Measurements from ENCODE around the gene DLX4. TPM values are rescaled to one million over a fixed set of nuclear protein-coding genes. Genes with fewer than 3 reads are reported as not detected.

The DLX4 gene
- total and polyA plus RNA-seq, 10 of the 15 experiments (the other 5 are each of a cell fraction or from before 2014, with no cell fraction given): 0.05 to 0.29 (median 0.15) TPM

DNA sequence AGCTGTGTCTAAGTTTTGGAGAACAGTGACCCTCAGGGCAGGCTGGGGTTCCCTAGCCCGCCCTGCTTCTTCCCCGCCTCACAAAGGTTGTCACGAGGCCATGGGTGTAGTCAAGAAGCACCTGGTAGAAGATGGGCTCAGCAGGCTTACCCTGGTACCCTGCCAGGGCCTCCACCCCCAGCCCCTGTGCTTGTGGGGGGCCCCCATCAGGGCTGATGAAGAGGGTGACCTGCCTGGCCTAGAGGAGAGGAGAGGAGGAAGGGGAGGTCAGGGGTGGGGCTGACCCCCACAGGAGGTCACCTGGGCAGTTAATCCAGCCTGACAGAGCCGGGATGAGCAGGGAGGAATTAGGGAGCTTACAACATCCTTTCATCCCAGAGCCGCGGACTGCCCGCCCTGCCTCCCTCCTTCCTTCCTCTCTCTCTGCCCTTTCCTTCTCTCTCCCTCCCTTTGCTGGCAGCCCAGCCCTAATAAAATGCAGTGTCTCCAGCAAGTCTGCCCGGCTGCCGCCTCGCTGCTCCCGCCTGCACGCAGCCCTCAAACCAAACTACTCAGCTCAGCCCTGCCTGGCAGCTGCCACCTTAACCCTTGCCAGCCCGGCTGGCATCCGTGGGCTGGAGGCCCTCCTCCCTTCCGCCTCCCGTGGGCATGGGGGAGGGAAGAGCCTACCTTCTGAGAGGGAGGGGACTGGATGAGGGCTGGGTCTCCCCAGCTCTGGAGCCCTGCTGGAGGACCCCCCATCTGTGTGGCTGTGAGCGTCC is 18.9 kb downstream of the DLX4 start:
- DNase-seq (ENCODE audit: low read depth, low spot score): no peak
- ATAC-seq: no peak
- ChIA-PET RAD21 (ENCODE audit: unreplicated experiment) (interaction anchor here (1.1 to 1.9 kb wide), 2 partner anchors 10 to 100 kb away, joined by 5 to 7 read pairs; no protein-coding TSS in a partner anchor), CTCF (interaction anchor here (0.7 to 3.3 kb wide), 3 partner anchors 10 to 36 kb away, joined by 4 to 14 read pairs (median 6); no protein-coding TSS in a partner anchor), SMC1A (ENCODE audit: uncharacterized antibody, unreplicated experiment) (interaction anchor here (0.6 kb wide), 1 partner anchor 217 kb away, joined by 3 read pairs; no protein-coding TSS in a partner anchor), POLR2A (no interaction called here)
- Histone ChIP-seq H3K79me2 (ENCODE audit: control insufficient read depth, insufficient read depth, low read length) (no peaks in the 10 kb centered on the region), H3K9ac (ENCODE audit: control insufficient read depth, insufficient read depth, low read length) (no peak overlapping the region), H3K36me3 (ENCODE audit: control insufficient read depth in 2 of 2, insufficient read depth in 2 of 2, low read length in 1 of 2) (no peaks in the 10 kb centered on the region), H3K9me3 (replicated peaks; ENCODE audit: control insufficient read depth, insufficient read depth, low read length) (no peaks in the 10 kb centered on the region), H3K4me3 (no peak overlapping the region), H4K20me1 (ENCODE audit: control insufficient read depth, insufficient read depth) (no peaks in the 10 kb centered on the region), H3K27me3 (replicated peaks in 1 of 2; ENCODE audit: control insufficient read depth in 2 of 2, insufficient read depth in 2 of 2, low read length in 1 of 2) (peaks cover 4 to 13% of the 10 kb centered on the region in 2 experiments; a peak in 3 of 4 replicates), H3K4me1 (ENCODE audit: control insufficient read depth, insufficient read depth, low read length) (no peaks in the 10 kb centered on the region), H3K27ac (ENCODE audit: control insufficient read depth, insufficient read depth) (no peak overlapping the region), H2AFZ (ENCODE audit: control insufficient read depth, low read depth, low read length) (no peak overlapping the region), H3K4me2 (ENCODE audit: control insufficient read depth, insufficient read depth) (no peak overlapping the region)
- TF ChIP-seq ASH2L (IDR thresholded peaks at IDR 0.05; ENCODE audit: borderline replicate concordance, low read depth) (no peak), RB1 (IDR thresholded peaks at IDR 0.05; ENCODE audit: borderline replicate concordance) (no peak), RFX5 (IDR thresholded peaks at IDR 0.05; ENCODE audit: low read depth, low read length) (no peak), NFIC (IDR thresholded peaks at IDR 0.05; ENCODE audit: low read depth, low read length) (no peak), BHLHE40 (IDR thresholded peaks at IDR 0.05; ENCODE audit: borderline replicate concordance in 1 of 2, low read depth in 2 of 2, low read length in 1 of 2) (no peak), GATAD2B (conservative IDR thresholded peaks at IDR 0.05; ENCODE audit: low read depth) (no peak), TBL1XR1 (IDR thresholded peaks at IDR 0.05; ENCODE audit: low read depth, low read length) (no peak), TCF3 (IDR thresholded peaks at IDR 0.05; ENCODE audit: borderline replicate concordance, insufficient read depth, low read depth, low read length) (no peak), WRNIP1 (IDR thresholded peaks at IDR 0.05; ENCODE audit: borderline replicate concordance, low read depth, low read length) (no peak)
- TF ChIP-seq, protein P1, sequence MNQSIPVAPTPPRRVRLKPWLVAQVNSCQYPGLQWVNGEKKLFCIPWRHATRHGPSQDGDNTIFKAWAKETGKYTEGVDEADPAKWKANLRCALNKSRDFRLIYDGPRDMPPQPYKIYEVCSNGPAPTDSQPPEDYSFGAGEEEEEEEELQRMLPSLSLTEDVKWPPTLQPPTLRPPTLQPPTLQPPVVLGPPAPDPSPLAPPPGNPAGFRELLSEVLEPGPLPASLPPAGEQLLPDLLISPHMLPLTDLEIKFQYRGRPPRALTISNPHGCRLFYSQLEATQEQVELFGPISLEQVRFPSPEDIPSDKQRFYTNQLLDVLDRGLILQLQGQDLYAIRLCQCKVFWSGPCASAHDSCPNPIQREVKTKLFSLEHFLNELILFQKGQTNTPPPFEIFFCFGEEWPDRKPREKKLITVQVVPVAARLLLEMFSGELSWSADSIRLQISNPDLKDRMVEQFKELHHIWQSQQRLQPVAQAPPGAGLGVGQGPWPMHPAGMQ (IDR thresholded peaks at IDR 0.05; ENCODE audit: borderline replicate concordance): no peak
- in situ Hi-C loops (cut with MboI) (no loop called here), intact Hi-C loops (cut with micrococcal nuclease; ENCODE audit: unreplicated experiment) (no loop called here)
- 10% methylated on average over 17 of the region's 17 CpGs for WGBS (ENCODE audit: insufficient coverage, insufficient replicate concordance, low lambda C conversion rate, missing lambda C conversion rate)
- no peak for FAIRE-seq
- no TSS peak for BruUV-seq (replicated peaks)
